Stomach (tissue), 9 donors: Measurements from ENCODE around the gene RALA. TPM values are rescaled to one million over a fixed set of nuclear protein-coding genes. Genes with fewer than 3 reads are reported as not detected.
A peak's percentile ranks its signal among the peaks of the same experiment; 100 is the strongest.

ENCODE experiments used
- DNase-seq, 2 donors: peaks; one replicate each; pipeline versions ENCODE4 v3.0.0 to v3.0.0-alpha.2; 2013 to 2019
- H3K27ac ChIP-seq, 5 donors: fragments of 200-600 bp in 4 of 5; sonication (generic) in 4 of 5; one replicate each; pipeline ENCODE4 v1.5.1; 2013 to 2019; ENCODE audit warnings: mild to moderate bottlenecking in 1 of 5, moderate library complexity in 1 of 5
- H3K27me3 ChIP-seq, 3 donors: fragments of 200-600 bp; sonication (generic); one replicate each; pipeline ENCODE4 v1.5.1; 2017 to 2019; ENCODE audit warnings: mixed run types in 1 of 3
- H3K36me3 ChIP-seq, 4 donors: fragments of 200-600 bp; sonication (generic); 1 replicate in 3 of 4; 2 replicates in 1 of 4; pipeline ENCODE4 v1.5.1; 2016 to 2019
- H3K4me1 ChIP-seq, 4 donors: fragments of 200-600 bp; sonication (generic); one replicate each; pipeline ENCODE4 v1.5.1; 2016 to 2019
- H3K4me3 ChIP-seq, 4 donors: fragments of 200-600 bp; sonication (generic) in 3 of 4; one replicate each; pipeline ENCODE4 v1.5.1; 2016 to 2019; ENCODE audit warnings: mild to moderate bottlenecking in 1 of 4
- H3K9me3 ChIP-seq, 4 donors: fragments of 200-600 bp; sonication (generic); one replicate each; pipeline ENCODE4 v1.5.1; 2016 to 2019
- EP300 ChIP-seq: sonication (generic); formaldehyde crosslinking; IDR thresholded peaks from one replicate; pipeline ENCODE4 v1.6.1; 2017; ENCODE audit warnings: antibody characterized with exemption
- POLR2A ChIP-seq, 4 donors: fragments of 450-650 bp; IDR thresholded peaks; one replicate each; pipeline ENCODE4 v1.6.1; 2016; ENCODE audit warnings: antibody characterized with exemption in 4 of 4, control low read depth in 2 of 4, mild to moderate bottlenecking in 1 of 4, moderate library complexity in 1 of 4
- POLR2AphosphoS5 ChIP-seq, 3 donors: sonication (generic); formaldehyde crosslinking; IDR thresholded peaks; one replicate each; pipeline ENCODE4 v1.6.1; 2016; ENCODE audit warnings: antibody characterized with exemption in 3 of 3
- WGBS, 5 donors: extraction: QIAGEN DNeasy Blood & Tissue Kit in 3 of 5; methylation state at CpG; one replicate each; pipeline versions ENCODE4 v1.1.5 to v1.1.7; 2013 to 2018; 5-methylcytosine and 5-hydroxymethylcytosine counted together
- intact Hi-C: fragments of 100-400 bp; cut with DNase I; formaldehyde crosslinking; loops from one replicate; pipeline ENCODE4 v1.15.1; 2023; ENCODE audit warnings: low total_unique reads
- polyA plus RNA-seq, 3 donors: library from polyadenylated mRNA; stranded (reverse); fragments of 200-250 nt; gene quantifications; one replicate each; pipeline ENCODE4 v1.2.3, GENCODE V29; 2013
- total RNA-seq, 5 donors: library from RNA; depleted of rRNA; stranded (reverse); fragments of >200 nt; gene quantifications; one replicate each; pipeline versions ENCODE4 v1.1.0 to v1.2.3, GENCODE V29; 2014 to 2016
- TF ChIP-seq, protein P1 (sequence below), 7 experiments: fragments of 450-650 bp in 4 of 7; fragments of 200-600 bp in 3 of 7; sonication (generic) in 3 of 7; IDR thresholded peaks; one replicate each; pipeline ENCODE4 v1.5.1; 2016 to 2019; ENCODE audit warnings: antibody characterized with exemption in 7 of 7, control low read depth in 2 of 7, mild to moderate bottlenecking in 1 of 7
- donor health status: healthy with polysubstance abuse.
- donor health status: Bipolar disorder and iron deficiency.
- donor health status: healthy.

RALA gene
- total and polyA plus RNA-seq, 8 donors: 10.6 to 57.0 (median 31.6) TPM

DNA sequence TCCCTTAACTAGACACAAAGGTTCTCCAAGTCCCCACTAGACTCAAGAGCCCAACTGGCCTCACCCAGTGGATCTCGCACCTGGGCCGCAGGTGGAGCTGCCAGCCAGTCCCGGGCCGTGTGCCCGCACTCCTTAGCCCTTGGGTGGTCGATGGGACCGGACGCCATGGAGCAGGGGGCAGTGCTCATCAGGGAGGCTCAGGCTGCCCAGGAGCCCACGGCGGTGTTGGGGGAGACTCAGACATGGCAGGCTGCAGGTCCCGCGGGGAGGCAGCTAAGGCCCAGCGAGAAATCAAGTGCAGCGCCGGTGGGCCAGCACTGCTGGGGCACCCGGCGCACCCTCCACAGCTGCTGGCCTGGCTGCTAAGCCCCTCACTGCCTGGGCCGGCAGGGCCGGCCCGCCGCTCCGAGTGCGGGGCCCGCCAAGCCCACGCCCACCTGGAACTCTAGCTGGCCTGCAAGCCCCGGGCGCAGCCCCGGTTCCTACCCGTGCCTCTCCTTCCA is 130.5 kb downstream of the RALA start:
- no peak for DNase-seq
- H3K4me1 ChIP-seq: peaks cover 0 to 20% (median 12%) of the 10 kb centered on the region in 4 donors
- TF ChIP-seq POLR2AphosphoS5 (IDR thresholded peaks at IDR 0.05) (no peak), EP300 (no peak)
- TF ChIP-seq, protein P1, sequence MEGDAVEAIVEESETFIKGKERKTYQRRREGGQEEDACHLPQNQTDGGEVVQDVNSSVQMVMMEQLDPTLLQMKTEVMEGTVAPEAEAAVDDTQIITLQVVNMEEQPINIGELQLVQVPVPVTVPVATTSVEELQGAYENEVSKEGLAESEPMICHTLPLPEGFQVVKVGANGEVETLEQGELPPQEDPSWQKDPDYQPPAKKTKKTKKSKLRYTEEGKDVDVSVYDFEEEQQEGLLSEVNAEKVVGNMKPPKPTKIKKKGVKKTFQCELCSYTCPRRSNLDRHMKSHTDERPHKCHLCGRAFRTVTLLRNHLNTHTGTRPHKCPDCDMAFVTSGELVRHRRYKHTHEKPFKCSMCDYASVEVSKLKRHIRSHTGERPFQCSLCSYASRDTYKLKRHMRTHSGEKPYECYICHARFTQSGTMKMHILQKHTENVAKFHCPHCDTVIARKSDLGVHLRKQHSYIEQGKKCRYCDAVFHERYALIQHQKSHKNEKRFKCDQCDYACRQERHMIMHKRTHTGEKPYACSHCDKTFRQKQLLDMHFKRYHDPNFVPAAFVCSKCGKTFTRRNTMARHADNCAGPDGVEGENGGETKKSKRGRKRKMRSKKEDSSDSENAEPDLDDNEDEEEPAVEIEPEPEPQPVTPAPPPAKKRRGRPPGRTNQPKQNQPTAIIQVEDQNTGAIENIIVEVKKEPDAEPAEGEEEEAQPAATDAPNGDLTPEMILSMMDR (IDR thresholded peaks at IDR 0.05): no peak
- intact Hi-C loops: no loop called here
- H3K9me3 ChIP-seq: peaks cover 0 to 7% (median 1%) of the 10 kb centered on the region in 4 donors
- H3K27me3 ChIP-seq: no peaks in the 10 kb centered on the region
- H3K27ac ChIP-seq: peak overlapping the region in 2 of 5 donors; percentile 2 to 7
- WGBS, 5 donors: 92 to 97% (median 95%) methylated on average over 6 to 29 of the region's 29 CpGs
- no peaks in the 10 kb centered on the region for H3K36me3 ChIP-seq
- H3K4me3 ChIP-seq: no peak overlapping the region

DNA sequence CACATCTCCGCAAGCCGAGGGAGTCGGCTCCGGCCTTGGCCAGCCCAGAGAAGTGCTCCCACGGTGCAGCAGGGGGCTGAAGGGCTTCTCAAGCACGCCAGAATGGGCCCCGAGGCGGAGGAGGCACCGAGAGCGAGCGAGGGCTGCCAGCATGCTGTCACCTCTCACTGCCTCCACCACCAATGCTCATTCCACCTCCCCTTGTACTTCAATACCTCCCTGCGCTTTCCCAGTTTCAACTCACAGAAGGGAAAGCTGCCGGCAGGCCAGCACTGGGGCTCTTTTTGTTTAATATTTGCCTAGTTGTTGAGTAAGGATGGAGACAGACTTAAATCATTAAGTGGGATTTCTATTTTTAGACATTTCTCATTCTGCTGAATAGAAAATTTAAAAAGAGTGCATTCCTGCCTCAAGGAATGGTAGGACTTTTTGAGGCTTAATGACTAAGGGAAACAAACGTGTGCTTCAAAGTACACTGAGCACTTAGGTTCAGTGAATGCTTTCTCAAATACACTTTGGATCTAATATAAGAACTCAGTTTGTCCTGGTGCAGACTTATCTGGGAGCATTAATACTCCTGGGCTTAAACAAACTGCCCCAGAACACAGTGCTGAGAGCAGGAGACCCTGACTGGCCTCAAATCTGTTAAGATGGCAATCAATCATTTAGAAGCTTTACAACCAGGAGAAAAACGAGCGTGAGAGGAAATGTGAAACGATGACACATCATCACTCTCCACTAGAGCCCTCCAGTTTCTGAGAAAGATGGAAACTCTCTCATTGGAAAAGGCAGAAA is 131.2 kb downstream of the RALA start:
- no peak overlapping the region for H3K4me3 ChIP-seq
- peak overlapping the region in 2 of 5 donors; percentile 2 to 7 for H3K27ac ChIP-seq
- no peaks in the 10 kb centered on the region for H3K27me3 ChIP-seq
- H3K9me3 ChIP-seq: peaks cover 0 to 7% (median 1%) of the 10 kb centered on the region in 4 donors
- H3K4me1 ChIP-seq: peaks cover 0 to 20% (median 12%) of the 10 kb centered on the region in 4 donors
- peak in 1 of 2 donors; percentile 55 for DNase-seq
- H3K36me3 ChIP-seq: no peaks in the 10 kb centered on the region
- TF ChIP-seq POLR2AphosphoS5 (IDR thresholded peaks at IDR 0.05) (no peak), EP300 (no peak), POLR2A (IDR thresholded peaks at IDR 0.05) (no peak)
- TF ChIP-seq, protein P1 (IDR thresholded peaks at IDR 0.05): no peak
- intact Hi-C loops: no loop called here
- WGBS, 5 donors: 60 to 74% (median 72%) methylated on average over 15 to 17 of the region's 17 CpGs

DNA sequence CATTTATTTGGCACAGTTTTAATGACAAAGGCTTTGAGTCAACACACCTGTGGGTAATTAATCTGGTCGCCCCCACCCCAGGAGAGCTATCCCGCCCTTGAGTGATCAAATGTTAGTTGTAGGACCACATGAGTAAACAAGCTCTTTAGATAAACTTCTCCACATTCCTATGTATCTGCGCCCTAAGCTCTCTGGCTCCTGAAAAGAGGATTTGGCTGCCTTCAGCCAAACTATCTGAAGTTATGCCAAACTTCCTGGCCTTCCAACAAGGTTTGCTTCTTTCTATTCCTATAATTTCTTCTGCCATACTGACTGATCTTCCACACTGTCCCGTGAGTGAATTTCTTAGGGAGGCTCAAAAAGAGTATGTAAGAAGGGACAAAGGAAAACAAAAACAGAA is 134.2 kb downstream of the RALA start:
- peaks cover 0 to 7% (median 1%) of the 10 kb centered on the region in 4 donors for H3K9me3 ChIP-seq
- H3K4me1 ChIP-seq: peaks cover 0 to 20% (median 12%) of the 10 kb centered on the region in 4 donors
- H3K27ac ChIP-seq: no peak overlapping the region
- no peaks in the 10 kb centered on the region for H3K27me3 ChIP-seq
- DNase-seq: no peak
- no peak for TF ChIP-seq POLR2AphosphoS5 (IDR thresholded peaks at IDR 0.05)
- no peak for TF ChIP-seq EP300
- no peak for TF ChIP-seq POLR2A (IDR thresholded peaks at IDR 0.05)
- TF ChIP-seq, protein P1 (IDR thresholded peaks at IDR 0.05): no peak
- no peaks in the 10 kb centered on the region for H3K36me3 ChIP-seq
- 55 to 61% (median 56%) methylated on average over 4 of the region's 4 CpGs for WGBS, 5 donors
- no peak overlapping the region for H3K4me3 ChIP-seq
- intact Hi-C loops: no loop called here

Other genes starting within 250 kb of the RALA start
- 10 to 100 TPM in 2 of 5 donors, 1 to 10 TPM in 3; 1.2 to 33.0 (median 9.6) TPM for gene YAE1, start 57.2 kb upstream of the RALA start, total RNA-seq
- 10 to 100 TPM; 26.5 to 38.6 (median 29.4) TPM for gene YAE1, start 57.2 kb upstream of the RALA start, polyA plus RNA-seq